KMS-11 (cell line): ENCODE measurements around the gene KCNJ14.

ENCODE experiments used
- H2AFZ ChIP-seq: fragments of 200-600 bp; sonication (generic); 2 replicates; pipeline ENCODE4 v1.6.1; 2016; ENCODE audit warnings: antibody characterized with exemption, mixed run types, low read depth
- H3K27ac ChIP-seq: fragments of 200-600 bp; sonication (generic); 2 replicates; pipeline ENCODE4 v1.6.1; 2016; ENCODE audit warnings: mild to moderate bottlenecking, mixed run types
- H3K27me3 ChIP-seq: fragments of 200-600 bp; sonication (generic); 2 replicates; pipeline ENCODE4 v1.6.1; 2017; ENCODE audit warnings: mild to moderate bottlenecking, low read depth, mixed run types, moderate library complexity; ENCODE audit not compliant: insufficient read depth
- H3K36me3 ChIP-seq: fragments of 200-600 bp; sonication (generic); 2 replicates; pipeline ENCODE4 v1.6.1; 2017; ENCODE audit warnings: mild to moderate bottlenecking, mixed run types; ENCODE audit not compliant: insufficient read depth
- H3K4me1 ChIP-seq: fragments of 200-600 bp; sonication (generic); 2 replicates; pipeline ENCODE4 v1.6.1; 2016; ENCODE audit warnings: mild to moderate bottlenecking, low read depth, mixed run types; ENCODE audit not compliant: poor library complexity, severe bottlenecking
- H3K4me2 ChIP-seq: fragments of 200-600 bp; sonication (generic); 2 replicates; pipeline ENCODE4 v1.7.0; 2016; ENCODE audit warnings: mild to moderate bottlenecking, mixed run types
- H3K4me3 ChIP-seq: fragments of 200-600 bp; sonication (generic); IDR thresholded peaks from 2 replicates; pipeline ENCODE4 v1.6.1; 2017; ENCODE audit warnings: low read depth, low read length, mixed read lengths; ENCODE audit not compliant: insufficient read depth
- H3K79me2 ChIP-seq: fragments of 200-600 bp; sonication (generic); 2 replicates; pipeline ENCODE4 v1.6.1; 2016; ENCODE audit warnings: low read depth, mixed run types; ENCODE audit not compliant: insufficient read depth
- H3K9ac ChIP-seq: fragments of 200-600 bp; sonication (generic); 2 replicates; pipeline ENCODE4 v1.6.1; 2016; ENCODE audit warnings: mild to moderate bottlenecking, mixed run types
- H4K20me1 ChIP-seq: fragments of 200-600 bp; sonication (generic); 2 replicates; pipeline ENCODE4 v1.6.1; 2016; ENCODE audit warnings: mild to moderate bottlenecking, mixed run types; ENCODE audit not compliant: insufficient read depth
- TF ChIP-seq, protein P1 (sequence below): fragments of 200-600 bp; sonication (generic); conservative IDR thresholded peaks from 2 replicates; pipeline ENCODE4 v1.6.1; 2017; ENCODE audit warnings: low read depth, mild to moderate bottlenecking, antibody characterized with exemption, low read length, moderate library complexity, mixed read lengths

KCNJ14 gene

DNA sequence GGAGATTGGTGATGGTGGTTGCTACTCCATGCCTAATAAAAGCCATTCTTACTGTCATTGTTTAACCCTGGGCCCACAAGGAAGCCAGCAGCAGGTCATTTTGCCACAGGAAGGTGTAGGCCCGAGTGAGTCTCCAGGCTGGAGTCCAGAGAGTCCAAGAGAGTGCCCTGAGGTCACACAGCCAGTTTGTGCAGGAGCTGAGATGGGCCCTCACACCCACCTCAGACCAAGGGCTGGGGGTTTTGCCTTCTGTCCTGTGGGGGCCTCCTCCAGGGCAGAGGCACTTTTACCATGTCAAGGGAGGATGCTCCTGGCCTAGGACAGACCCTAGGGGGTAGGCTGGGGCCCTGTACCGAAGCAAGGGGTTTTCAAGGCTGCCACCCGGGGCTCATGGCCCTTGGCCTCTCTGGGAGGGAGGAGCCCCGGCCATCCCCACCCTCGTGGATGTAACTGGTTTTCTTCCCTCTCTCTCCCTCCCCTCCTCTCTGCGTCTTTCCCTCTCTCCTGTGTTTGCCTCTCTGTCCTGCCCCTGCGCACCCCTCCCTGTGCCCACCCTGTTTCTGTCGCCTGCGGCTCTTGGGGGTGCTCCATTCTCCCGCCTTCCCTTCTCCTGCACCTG is 21.8 kb downstream of the KCNJ14 start:
- H3K4me2 ChIP-seq, result no peak overlapping the region
- no peaks in the 10 kb centered on the region for H3K79me2 ChIP-seq
- H4K20me1 ChIP-seq, result no peaks in the 10 kb centered on the region
- H3K4me3 ChIP-seq, result no peak overlapping the region
- no peaks in the 10 kb centered on the region; the same call in 1 of the 2 replicates for H3K36me3 ChIP-seq
- H3K27me3 ChIP-seq, result no peaks in the 10 kb centered on the region
- TF ChIP-seq, protein P1, sequence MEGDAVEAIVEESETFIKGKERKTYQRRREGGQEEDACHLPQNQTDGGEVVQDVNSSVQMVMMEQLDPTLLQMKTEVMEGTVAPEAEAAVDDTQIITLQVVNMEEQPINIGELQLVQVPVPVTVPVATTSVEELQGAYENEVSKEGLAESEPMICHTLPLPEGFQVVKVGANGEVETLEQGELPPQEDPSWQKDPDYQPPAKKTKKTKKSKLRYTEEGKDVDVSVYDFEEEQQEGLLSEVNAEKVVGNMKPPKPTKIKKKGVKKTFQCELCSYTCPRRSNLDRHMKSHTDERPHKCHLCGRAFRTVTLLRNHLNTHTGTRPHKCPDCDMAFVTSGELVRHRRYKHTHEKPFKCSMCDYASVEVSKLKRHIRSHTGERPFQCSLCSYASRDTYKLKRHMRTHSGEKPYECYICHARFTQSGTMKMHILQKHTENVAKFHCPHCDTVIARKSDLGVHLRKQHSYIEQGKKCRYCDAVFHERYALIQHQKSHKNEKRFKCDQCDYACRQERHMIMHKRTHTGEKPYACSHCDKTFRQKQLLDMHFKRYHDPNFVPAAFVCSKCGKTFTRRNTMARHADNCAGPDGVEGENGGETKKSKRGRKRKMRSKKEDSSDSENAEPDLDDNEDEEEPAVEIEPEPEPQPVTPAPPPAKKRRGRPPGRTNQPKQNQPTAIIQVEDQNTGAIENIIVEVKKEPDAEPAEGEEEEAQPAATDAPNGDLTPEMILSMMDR, result no peak
- no peak overlapping the region for H3K9ac ChIP-seq
- no peak overlapping the region for H3K27ac ChIP-seq
- H2AFZ ChIP-seq, result no peak overlapping the region
- H3K4me1 ChIP-seq, result peaks cover 3% of the 10 kb centered on the region

GRCh38 chr19:48477698-48478338 is 22.4 kb downstream of the KCNJ14 start:
- Histone ChIP-seq H4K20me1 (no peaks in the 10 kb centered on the region), H3K27me3 (no peaks in the 10 kb centered on the region), H3K4me3 (no peak overlapping the region), H3K36me3 (no peaks in the 10 kb centered on the region; the same call in 1 of the 2 replicates), H3K4me1 (peaks cover 3% of the 10 kb centered on the region), H2AFZ (no peak overlapping the region), H3K79me2 (no peaks in the 10 kb centered on the region), H3K4me2 (no peak overlapping the region), H3K9ac (no peak overlapping the region), H3K27ac (no peak overlapping the region)
- TF ChIP-seq, protein P1, result no peak

- no peaks in the 10 kb centered on the region; the same call in 1 of the 2 replicates for H3K36me3 ChIP-seq
- no peaks in the 10 kb centered on the region for H3K79me2 ChIP-seq
- no peak overlapping the region for H3K27ac ChIP-seq
These were observed 23.2 kb downstream of the KCNJ14 start for GRCh38 chr19:48478339-48479256.

GRCh38 chr19:48479686-48480085 is 24.3 kb downstream of the KCNJ14 start:
- no peak overlapping the region for H3K4me2 ChIP-seq
- H3K4me3 ChIP-seq, result no peak overlapping the region
- no peaks in the 10 kb centered on the region; the same call in 1 of the 2 replicates for H3K36me3 ChIP-seq
- H4K20me1 ChIP-seq, result no peaks in the 10 kb centered on the region
- no peak overlapping the region for H3K27ac ChIP-seq
- no peaks in the 10 kb centered on the region for H3K79me2 ChIP-seq
- no peak overlapping the region for H2AFZ ChIP-seq
- H3K27me3 ChIP-seq, result no peaks in the 10 kb centered on the region
- TF ChIP-seq, protein P1, result no peak
- H3K4me1 ChIP-seq, result peaks cover 3% of the 10 kb centered on the region
- H3K9ac ChIP-seq, result no peak overlapping the region

More at GRCh38 chr19:48478339-48479256, 23.2 kb downstream of the KCNJ14 start:
- H3K4me2 ChIP-seq, result no peak overlapping the region
- H3K4me1 ChIP-seq, result peaks cover 3% of the 10 kb centered on the region
- no peaks in the 10 kb centered on the region for H3K27me3 ChIP-seq
- no peaks in the 10 kb centered on the region for H4K20me1 ChIP-seq
- TF ChIP-seq, protein P1, result no peak
- H3K9ac ChIP-seq, result no peak overlapping the region
- H3K4me3 ChIP-seq, result no peak overlapping the region
- no peak overlapping the region for H2AFZ ChIP-seq
